Astrocyte of the spinal cord (primary cell): ENCODE data around the gene FCN2.

Source experiments
- DNase-seq: peaks from one replicate; pipeline ENCODE4 v3.0.0; 2011; ENCODE audit warnings: low read depth, low spot score
- H3K4me3 ChIP-seq: 2 replicates; pipeline ENCODE4 v1.5.1; 2011; ENCODE audit warnings: low read depth, mild to moderate bottlenecking, low read length, moderate library complexity
- CTCF ChIP-seq: IDR thresholded peaks from 2 replicates; pipeline ENCODE4 v1.5.1; 2012; ENCODE audit warnings: low read depth, mild to moderate bottlenecking, low read length, inconsistent platforms
- in situ Hi-C: cut with HindIII; loops from 2 replicates; pipeline ENCODE4 v1.10.0; 2017; ENCODE audit warnings: low sequenced_read_pairs

Gene FCN2

DNA sequence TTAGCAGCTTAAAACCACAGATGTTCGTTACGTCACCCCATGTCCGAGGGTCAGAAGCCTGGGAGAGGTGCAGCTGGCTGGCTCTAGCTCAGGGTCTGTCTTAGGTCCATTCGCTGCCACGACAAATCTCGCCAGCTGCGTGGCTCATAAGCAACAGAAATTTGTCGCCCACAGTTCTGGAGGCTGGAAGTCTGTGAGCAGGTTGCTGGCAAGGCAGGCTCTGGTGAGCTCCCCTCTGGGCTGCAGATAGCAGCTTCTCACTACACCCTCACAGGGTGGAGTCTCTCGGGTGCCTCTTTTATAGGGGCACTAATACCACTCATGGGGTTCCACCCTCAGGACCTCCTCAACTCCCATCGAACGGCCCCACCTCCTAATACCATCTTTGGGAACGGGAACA, 40.1 kb upstream of the FCN2 start:
- in situ Hi-C loops: no loop called here
- H3K4me3 ChIP-seq: no peak overlapping the region
- TF ChIP-seq CTCF: no peak
- no peak for DNase-seq

- in situ Hi-C loops: no loop called here
- H3K4me3 ChIP-seq: no peak overlapping the region
- DNase-seq: no peak
- no peak for TF ChIP-seq CTCF
Measured at GRCh38 chr9:134841180-134841904, 39.3 kb upstream of the FCN2 start.

GRCh38 chr9:134842321-134842720, 38.3 kb upstream of the FCN2 start:
- TF ChIP-seq CTCF: no peak
- in situ Hi-C loops: no loop called here

DNA sequence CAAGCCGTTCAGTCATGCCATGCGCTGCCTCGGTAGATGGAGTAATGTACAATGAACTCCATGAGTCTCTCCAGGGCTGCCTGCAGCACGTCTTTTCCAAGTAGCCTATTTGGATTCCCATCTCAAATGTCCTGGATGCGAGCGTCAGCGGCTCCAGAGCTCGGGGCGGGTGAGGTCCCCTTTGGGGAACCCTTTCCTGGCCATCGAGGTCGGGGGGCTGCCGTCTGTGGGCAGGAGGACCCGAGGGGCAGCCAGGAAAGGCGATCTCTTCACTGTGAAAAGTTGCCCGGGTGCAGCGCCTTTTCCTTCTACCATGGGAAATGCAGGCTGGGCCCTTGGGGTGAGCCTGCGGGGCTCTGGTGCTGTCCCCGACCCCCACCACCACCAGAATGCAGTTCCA, 36.9 kb upstream of the FCN2 start:
- no peak overlapping the region for H3K4me3 ChIP-seq
- no peak for DNase-seq
- in situ Hi-C loops: no loop called here
- no peak for TF ChIP-seq CTCF

More at GRCh38 chr9:134842321-134842720, 38.3 kb upstream of the FCN2 start:
- H3K4me3 ChIP-seq: no peak overlapping the region
- DNase-seq: no peak

GRCh38 chr9:134844821-134845220, 35.8 kb upstream of the FCN2 start:
- no peak overlapping the region for H3K4me3 ChIP-seq
- in situ Hi-C loops: no loop called here
- no peak for DNase-seq
- TF ChIP-seq CTCF: no peak

GRCh38 chr9:134846187-134846586, 34.4 kb upstream of the FCN2 start:
- H3K4me3 ChIP-seq: no peak overlapping the region
- no peak for TF ChIP-seq CTCF
- in situ Hi-C loops: no loop called here
- no peak for DNase-seq
